Activated naive CD8-positive, alpha-beta T cell treated with anti-CD3 and anti-CD28 coated beads, Interleukin-2, amount 50 U/mL, for 16 hours (primary cell): ENCODE data around the gene FBXO5.

ENCODE experiments used
- DNase-seq: peaks from one replicate; pipeline ENCODE4 v3.0.0-alpha.2; 2020; ENCODE audit warnings: low read depth, low spot score

The FBXO5 gene

GRCh38 chr6:152952045-152952444 lies 30.8 kb downstream of the FBXO5 start:
- DNase-seq, result no peak

- DNase-seq, result no peak
These were observed 32.6 kb downstream of the FBXO5 start for GRCh38 chr6:152950240-152950639.

GRCh38 chr6:152948150-152948768 lies 34.6 kb downstream of the FBXO5 start:
- DNase-seq, result no peak

- DNase-seq, result no peak
These were observed 35.8 kb downstream of the FBXO5 start for GRCh38 chr6:152946995-152947394.

GRCh38 chr6:152946484-152946883 lies 36.4 kb downstream of the FBXO5 start:
- no peak for DNase-seq

- DNase-seq, result no peak
These were observed 39.5 kb downstream of the FBXO5 start for GRCh38 chr6:152943260-152943897.

GRCh38 chr6:152942319-152942869 lies 40.4 kb downstream of the FBXO5 start:
- no peak for DNase-seq

GRCh38 chr6:152941746-152942145 lies 41.1 kb downstream of the FBXO5 start:
- DNase-seq, result no peak

GRCh38 chr6:152932865-152933264 lies 50.0 kb downstream of the FBXO5 start:
- DNase-seq, result no peak

GRCh38 chr6:152922706-152923105 lies 60.1 kb downstream of the FBXO5 start:
- no peak for DNase-seq
